Stimulated activated CD4-positive, alpha-beta T cell treated with anti-CD3 and anti-CD28 coated beads, TNF-alpha, amount 100 ng/mL, for 4 hours (primary cell): ENCODE measurements around the gene TSPAN15.
"Not testable (repeated sequence)": the region's sequence is repeated elsewhere in the genome, so short reads cannot be mapped to it uniquely, and the experiment has no call there.

ENCODE experiments used
- DNase-seq, 3 experiments: peaks; one replicate each; pipeline ENCODE4 v3.0.0-alpha.2; 2020; ENCODE audit warnings: low read depth in 3 of 3

The TSPAN15 gene

DNA sequence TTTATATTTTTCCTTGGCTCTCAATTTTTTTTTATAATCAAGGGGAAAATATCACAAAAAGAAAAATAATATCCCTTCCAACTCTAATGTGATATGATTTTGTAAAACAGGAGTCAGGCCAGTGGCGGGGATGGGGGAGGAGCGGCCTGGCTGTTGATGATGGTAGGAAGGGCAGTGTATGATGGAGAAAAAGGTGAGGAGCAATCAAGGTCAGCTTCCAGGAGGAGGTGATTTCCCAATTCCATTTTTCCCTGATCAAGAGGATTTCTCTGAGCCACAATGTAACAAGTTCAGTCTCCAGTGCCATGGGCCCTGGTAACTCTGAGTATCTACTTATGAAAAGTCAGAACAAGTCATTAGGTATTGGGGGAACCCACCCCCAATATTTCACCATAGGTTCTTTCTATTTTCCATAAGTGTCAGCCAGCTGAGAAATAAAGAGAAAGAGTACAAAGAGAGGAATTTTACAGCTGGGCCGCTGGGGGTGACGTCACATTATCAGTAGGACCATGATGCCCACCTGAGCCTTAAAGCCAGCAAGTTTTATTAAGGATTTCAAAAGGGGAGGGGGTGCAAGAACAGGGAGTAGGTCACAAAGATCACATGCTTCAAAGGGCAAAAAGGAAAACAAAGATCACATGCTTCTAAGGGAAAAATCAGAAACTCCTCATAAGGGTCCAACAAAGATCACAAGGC, 37.0 kb downstream of the TSPAN15 start:
- not testable (repeated sequence) for DNase-seq

DNA sequence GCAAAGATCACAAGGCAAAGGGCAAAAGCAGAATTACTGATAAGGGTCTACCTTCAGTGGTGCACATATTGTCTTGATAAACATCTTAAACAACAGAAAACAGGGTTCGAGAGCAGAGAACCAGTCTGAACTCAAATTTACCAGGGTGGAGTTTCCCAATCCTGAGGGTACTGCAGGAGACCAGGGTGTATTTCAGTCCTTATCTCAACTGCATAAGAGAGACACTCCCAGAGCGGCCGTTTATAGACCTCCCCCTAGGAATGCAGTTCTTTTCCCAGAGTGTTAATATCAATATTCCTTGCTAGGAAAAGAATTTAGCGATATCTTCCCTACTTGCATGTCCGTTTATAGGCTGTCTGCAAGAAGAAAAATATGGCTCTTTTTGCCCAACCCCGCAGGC, 37.6 kb downstream of the TSPAN15 start:
- not testable (repeated sequence) for DNase-seq

DNA sequence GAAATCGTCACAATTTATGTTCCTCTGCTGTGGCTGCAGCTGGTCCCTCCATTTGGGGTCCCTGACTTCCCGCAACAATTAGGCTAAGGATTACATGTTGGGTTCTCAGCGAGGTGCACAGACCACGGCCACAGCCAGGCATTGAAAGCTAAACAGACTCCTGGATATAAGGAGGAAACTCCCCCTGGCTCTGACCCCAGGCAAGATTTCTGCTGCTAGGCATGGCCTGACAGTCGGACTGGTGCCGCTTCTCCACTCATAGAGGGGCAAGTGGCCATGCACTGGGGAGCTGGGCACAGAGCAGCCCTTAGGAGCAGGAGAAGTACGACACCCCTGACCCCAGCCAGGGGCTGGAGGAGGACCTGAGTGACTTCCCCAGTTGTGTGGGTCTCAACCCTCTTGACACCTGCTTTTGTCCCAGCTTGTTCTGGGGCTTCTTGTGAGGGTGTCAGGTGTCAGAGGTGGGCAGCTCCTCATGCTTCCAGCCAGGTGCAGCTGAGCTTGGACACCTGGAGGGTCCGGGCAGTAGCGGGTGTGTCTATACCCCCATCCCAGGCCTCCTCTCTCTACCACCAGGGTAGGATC, 38.3 kb downstream of the TSPAN15 start:
- DNase-seq, result no peak

DNA sequence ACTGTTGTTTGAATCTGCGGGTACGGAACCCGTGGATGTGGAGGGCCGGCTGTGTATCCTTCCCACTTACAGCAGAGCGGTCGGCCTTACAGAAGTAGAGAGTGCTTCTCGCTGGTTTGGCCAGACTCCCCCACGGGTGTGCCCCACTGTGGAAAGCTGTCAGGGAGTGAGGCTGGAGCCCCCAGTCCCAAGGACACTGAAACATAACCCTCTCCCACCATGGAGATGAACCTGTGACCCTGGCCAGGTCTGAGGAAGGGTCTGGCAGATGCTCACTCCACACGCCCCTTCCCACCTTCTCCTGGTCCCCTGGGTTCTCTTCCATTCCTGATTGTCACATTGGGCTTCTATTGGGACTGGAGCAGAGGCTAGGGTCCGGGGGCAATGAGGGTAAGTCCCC, 39.6 kb downstream of the TSPAN15 start:
- no peak for DNase-seq

DNA sequence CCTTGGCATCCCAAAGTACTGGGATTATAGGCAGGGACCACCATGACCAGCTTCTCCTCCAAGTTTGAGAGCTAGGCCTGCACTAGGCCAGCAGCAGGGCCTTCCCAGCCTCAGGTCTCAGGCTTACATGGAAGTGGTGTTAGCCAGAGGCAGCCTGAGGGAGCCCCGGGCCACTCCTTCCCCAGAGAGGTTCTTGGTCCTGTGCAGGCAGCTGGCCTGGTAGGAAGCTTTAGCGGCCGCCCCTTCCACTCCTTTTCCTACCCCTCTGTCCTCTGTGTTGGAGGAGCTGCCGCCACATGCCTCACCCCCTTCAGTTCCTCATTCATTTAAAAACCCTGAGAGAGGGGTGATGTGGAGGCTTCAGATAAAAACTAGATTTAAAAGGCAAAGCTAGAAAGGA, 40.3 kb downstream of the TSPAN15 start:
- DNase-seq, result no peak

DNA sequence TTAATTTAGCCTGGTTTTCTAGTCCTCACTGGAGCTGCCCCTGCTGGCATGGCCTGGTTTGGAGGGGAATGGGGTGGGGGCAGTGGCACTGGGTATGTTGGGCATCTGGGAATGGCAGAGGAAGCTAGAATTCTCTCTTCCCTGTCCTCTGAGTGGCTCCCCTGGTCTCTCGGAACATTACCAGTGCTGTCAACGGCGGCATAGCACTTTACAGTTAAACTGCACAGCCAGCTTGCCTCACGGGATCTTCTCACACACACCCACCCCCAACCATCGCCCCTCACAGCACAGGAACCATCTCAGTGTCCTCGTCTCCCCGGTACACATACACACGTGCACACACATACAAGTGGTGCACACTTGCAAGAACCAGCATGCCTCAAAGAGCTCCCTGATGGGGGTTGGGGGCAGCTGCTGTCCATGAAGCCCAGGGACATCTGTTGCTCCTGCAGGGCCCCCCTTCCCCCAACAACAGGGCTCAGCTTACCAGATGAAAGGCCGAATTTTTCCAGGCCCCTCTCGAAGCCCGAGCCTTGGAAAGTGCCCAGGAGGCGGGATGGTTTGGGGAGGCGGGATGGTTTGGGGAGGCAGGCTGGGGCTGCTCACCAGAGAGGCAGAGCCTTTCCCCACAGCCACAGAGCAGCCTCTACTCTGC, 41.0 kb downstream of the TSPAN15 start:
- no peak for DNase-seq

DNA sequence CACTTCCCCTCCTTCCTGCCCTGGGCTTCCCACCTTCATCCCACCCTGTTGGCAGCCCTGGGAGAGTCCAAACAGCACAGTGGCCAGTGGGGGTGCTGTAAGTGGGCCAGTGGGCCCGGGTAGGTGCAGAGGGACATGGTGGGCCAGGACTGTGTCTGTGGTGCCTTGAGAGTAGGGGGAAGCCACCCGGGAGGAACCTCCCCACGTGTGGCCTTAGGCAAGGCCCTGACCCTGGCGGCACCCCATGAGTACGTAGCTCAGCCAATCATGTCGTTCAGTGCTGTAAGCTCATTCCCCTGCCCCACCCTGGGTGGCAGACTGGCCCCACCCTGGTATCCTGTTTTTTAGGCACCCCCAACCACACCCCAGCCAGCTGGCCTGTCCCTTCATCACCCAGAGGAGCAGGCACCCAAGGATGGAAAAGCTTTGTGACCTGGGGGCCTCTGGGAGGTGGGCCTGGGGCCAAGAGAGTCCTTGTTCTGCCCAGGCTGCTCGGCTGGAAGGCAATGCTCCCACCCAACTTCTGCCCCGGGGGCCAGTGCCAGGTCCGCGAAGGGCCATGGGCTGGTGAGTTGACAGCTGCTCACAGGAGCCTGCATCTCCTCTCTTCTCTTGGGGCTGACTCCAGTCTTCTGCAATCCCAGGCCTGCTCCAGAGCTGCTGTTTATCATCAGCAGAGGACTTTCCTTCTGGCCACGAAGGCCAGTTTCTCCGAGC, 41.6 kb downstream of the TSPAN15 start:
- no peak for DNase-seq

DNA sequence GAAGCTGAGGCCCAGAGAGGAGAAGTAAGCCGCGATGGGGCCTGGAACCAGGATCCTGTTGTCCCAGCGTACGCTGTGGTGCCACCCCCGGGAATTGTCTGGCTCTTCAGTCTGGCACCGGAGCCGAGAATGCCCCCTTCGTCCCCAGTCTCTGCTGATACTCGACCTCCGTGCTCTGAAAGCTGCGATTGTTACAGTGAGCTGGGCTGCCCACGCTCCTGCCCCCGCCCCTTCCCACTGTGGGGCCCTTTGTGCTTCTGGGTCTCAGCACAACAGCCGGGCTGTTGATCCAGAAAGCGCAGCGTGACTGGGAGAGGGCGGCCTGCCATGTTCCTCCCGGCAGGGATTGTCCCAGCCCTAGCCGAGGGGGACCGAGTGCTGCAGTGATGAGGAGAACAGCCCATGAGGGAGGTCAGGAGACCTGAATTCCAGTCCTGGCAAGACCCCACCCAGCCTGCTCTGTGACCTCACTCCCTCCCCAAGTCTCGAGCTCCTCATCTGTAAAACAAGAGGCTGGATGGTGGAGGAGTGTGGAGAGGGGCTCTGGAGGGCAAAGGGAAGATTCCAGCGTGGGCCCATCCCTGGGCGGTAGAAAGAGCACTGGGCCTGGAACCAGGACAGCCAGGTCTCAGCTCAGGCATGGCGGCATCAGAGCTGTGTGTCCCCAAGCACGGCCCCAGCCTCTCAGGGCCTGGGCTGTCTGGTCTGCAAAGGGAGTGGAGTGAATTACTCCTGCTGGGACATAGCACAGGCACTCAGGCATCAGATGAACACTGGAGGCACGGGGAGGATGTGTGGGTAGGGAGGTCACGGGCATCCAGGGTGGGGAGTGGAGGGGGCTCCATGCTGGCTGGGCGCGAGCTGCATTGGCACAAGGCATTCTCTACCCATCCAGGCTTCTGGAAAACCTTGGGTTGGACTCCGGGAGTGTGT, 43.6 kb downstream of the TSPAN15 start:
- DNase-seq, result no peak

DNA sequence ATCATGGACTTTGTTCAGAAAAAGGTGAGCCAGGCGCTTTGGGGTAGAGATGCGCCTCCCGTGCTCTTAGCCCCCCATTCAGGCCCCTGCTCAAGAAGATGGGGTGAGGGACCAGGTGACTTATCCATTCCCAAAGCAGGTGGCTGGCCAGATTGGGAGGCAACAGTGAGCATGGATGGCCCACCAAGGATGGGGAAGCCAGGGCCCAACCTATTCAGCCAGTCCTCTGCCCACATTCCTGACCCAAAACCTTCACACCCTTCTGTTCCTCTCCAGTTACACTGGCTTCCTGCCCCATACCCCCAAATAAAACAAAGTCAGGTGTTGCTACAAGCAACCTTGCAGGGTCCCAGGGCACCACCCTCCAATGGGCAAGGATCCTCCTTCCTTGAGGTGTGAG, 44.4 kb downstream of the TSPAN15 start:
- DNase-seq, result no peak

DNA sequence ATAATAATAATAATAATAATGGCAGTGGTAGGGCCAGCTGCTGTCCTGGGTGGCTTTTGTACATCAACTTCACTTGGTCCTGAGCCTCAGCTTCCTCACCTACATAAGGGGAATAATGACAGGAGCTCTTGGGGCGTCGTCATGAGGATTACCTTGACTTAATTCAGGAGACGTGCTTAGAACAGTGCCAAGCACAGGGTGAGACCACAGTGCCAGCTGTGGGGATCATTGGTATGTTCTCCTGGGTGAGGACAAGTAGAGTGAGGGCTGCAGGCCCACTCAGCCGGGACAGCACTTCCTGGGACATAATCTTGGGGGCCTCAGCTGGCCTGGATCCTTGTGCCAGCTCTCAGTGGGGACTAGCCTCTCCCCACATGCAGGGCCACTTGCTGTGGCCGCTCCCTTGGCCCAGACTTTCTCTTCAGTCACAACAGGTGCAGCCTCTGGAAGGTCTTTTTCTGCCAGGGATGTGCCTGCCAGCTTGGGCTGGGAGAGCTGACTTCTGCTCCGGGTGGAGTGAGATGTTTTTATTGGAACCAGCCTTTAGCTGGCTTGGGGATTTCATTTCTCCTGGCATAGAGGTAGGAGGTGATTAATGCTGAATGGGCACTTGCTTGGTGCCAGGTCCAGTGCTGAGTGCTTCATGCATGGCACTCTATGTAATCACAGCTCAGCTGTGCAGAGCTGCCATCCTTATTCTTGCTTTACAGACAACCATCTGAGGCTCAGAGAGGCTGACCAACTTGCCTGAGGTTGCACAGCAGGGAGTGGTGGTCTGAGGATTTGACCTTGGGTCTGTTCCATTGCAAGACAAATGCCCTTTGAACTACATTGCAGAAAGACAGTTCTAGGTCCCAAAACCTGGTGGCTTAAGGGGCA, 45.3 kb downstream of the TSPAN15 start:
- DNase-seq, result no peak

DNA sequence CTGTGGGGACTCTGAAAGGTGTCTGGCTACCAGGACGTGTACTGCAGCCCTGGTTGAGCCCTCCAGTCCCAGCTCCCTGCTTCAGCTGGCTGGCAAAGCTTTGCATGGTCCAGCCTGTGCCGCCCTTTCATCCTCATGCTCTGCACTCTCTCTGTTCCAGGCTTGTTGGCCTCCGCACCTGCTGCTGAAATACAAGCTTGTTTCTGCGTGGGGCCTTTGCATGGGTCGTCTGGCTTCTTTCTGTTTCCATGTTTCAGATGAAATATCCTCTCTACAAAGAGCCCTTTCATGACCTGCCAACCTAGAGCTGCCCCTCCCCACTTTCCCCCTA, 45.9 kb downstream of the TSPAN15 start:
- no peak for DNase-seq

DNA sequence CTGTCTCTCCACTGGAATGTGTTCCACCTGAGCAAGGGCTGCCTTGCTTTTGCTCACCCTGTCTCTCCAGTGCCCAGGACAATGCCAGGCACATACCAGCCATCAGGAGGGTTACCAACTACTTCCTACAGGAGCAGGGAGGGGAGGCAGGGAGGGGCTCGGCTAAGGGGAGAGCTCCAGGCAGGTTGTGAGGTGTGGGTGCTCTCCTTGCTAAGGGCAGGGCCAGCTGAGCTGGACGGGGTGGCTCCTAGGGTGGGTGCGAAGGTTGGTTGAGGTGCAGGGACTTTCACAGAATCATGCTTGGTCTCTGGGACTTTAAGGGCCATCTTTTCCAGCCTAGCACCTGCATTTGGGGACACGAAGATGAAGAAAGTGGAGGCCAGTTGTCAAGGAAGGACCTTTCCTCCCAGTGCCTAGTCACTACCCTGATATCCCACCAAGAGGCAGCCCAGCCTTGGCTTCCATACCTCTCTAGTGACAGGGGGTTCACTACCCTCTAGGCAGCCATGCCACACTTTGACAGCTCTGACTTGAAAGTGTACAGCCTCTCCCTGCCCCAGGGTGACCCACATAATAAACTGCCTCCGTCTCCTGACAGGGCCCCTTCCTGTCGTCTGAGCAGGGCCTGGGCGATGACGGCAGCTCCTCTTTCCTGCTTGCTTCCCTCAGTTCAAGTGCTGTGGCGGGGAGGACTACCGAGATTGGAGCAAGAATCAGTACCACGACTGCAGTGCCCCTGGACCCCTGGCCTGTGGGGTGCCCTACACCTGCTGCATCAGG, 46.5 kb downstream of the TSPAN15 start:
- no peak for DNase-seq

DNA sequence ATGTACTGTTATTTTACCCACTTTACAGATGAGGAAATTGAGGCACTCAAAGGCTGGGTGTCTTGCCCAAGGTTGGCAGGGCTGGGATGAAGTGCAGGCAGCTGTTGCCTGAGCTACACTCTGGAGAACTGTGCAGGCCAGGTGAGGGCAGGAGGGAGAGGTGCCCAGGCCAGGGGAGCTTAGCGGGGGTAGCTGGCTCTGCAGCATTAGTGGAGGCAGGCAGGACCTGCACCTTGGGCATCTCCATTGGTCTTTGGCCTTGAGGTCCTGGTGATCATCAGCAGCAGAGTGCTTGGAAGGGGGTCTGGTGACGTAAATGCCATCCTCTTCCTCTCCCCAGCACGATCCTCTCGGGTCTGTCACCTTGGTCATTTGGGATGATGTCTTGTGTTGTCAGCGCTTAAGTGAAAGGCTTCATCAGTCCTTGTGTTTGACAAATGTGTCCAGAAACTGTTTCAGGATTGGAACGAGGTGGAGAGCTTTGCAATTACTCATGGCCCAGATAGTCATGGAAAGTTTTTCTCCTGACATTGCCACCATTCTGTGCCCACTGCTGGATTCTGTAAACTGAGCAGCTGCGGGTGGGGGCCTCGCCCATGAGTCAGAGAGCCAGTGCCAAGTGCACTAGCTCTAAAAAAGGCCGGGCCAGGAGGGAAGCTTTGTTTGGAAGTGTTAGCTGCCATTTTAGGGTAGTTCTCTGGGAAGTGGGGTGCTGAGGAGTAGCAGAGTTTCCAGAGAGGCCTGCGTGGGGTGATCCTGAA, 47.6 kb downstream of the TSPAN15 start:
- no peak for DNase-seq

DNA sequence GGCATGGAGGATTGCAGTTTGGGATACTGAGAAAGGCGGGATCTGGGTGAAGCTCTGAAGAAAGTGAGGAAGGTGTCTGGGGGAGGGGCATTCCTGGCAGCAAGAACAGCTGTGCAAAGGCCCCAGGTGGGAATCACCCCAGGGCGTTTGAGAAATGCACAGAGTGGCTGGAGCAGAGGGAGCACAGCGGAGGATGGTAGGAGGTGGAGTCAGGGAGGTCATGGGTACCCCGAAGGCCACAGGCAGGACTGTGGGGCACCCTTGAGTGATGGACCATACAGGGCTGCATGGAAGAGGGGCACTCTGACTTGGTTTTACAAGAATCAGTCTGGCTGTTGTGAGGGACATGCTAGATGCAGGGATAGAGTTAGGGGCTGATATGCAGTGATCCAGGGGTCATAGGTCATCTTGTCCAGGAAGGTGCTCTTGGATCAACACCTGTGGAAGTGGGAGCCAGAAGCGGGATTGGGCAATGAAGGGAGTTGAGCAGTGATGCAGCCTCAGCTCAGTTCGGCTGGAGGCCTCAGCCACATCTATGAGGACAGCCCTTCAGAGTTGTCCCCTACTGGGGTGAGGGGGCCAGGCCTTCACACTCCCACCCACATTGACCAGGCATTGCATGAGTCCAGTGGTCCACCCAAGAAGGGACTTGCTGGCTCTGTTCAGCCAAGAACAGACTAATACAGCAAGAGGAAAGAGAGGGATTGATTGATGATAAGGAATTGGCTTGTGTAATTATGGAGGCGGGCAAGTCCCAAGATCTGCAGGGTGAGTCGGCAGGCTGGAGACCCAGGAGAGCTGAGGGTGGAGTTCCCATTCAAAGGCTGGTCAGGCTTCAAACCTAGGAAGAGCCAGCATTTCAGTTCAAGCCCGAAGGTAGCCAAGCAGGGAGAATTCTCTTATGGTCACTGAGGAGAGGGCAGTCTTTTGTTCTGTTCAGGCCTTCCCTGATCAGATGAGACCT, 48.7 kb downstream of the TSPAN15 start:
- no peak for DNase-seq

DNA sequence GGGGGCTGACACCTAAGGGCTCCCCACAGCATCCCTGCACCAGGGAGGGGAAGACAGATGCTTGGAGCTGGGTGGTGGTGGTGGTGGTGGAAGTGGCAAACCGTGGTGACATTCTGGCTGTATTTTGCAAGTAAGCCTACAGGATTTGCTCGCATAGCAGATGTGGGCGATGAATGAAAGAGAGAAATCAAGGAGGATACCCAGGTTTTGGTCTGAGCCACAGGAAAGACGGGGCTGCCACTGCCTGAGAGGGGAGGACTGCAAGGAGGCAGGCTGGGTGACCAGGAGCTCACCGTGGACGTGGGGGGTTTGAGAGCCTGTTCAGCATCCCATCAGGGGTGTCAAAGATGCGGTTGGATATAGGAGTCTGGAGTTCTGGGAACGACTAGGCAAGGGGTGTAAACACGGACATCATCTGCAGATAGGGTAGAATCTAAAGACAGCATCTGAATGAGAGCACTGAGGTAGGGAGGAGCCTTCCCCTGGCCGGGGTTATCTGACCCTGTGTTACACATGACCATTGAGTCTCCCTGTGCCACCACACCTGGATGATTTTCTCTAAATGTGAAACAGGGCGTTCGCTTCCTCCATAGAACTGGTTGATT, 49.7 kb downstream of the TSPAN15 start:
- DNase-seq, result no peak

DNA sequence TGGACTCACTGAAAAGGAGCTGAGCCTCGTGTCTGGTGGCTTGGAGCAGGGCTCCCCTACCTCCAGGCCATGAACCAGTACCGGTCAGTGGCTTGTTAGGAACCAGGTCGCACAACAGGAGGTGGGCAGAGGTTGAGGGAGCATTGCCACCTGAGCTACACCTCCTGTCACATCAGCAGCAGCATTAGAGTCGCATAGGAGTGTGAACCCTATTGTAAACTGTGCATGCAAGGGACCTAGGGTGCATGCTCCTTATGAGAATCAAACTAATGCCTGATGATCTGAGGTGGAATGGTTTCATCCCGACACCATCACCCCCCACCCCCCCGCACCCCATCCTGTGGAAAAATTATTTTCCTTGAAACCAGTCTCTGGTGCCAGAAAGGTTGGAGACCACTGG, 50.4 kb downstream of the TSPAN15 start:
- DNase-seq, result no peak

DNA sequence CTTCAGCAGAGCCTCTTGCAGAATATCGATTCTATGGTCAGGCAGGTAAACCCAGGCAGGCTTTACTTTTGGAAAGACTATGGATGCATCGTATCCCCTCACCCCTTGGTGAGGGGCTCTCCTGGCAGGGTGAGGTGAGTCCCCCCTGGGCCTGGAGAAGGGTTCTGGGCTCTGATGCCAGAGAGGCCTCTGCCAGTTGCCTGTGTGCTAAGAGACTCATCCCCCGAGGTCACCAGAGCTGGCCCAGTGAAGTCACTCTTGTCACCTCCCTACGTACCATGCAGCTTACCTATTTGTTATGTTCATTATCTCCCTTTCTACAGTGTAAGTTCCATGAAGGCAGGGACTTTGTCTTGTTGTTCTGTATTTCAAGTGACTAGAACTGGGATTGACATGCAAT, 51.3 kb downstream of the TSPAN15 start:
- no peak for DNase-seq
